Uterus (tissue), 4 donors: ENCODE results near the gene RFPL4A. TPM values are rescaled to one million over a fixed set of nuclear protein-coding genes. Genes with fewer than 3 reads are reported as not detected.

Experiments
- DNase-seq, 2 donors: peaks; one replicate each; pipeline ENCODE4 v3.0.0-alpha.2; 2019 to 2020
- H3K27ac ChIP-seq, 2 donors: fragments of 200-600 bp; sonication (generic); 1 replicate in 1 of 2; 2 replicates in 1 of 2; pipeline ENCODE4 v1.5.1; 2016 to 2018
- H3K27me3 ChIP-seq, 2 donors: fragments of 200-600 bp; sonication (generic); one replicate each; pipeline ENCODE4 v1.5.1; 2018 to 2019; ENCODE audit warnings: control low read depth in 1 of 2
- H3K36me3 ChIP-seq, 2 donors: fragments of 200-600 bp; sonication (generic); one replicate each; pipeline ENCODE4 v1.5.1; 2019; ENCODE audit warnings: control low read depth in 1 of 2
- H3K4me1 ChIP-seq, 2 donors: fragments of 200-600 bp; sonication (generic); one replicate each; pipeline ENCODE4 v1.5.1; 2018 to 2019; ENCODE audit warnings: control low read depth in 1 of 2
- H3K4me3 ChIP-seq, 2 donors: fragments of 200-600 bp; sonication (generic); 1 replicate in 1 of 2; 2 replicates in 1 of 2; pipeline ENCODE4 v1.5.1; 2018 to 2019; ENCODE audit warnings: mild to moderate bottlenecking in 1 of 2
- H3K9me3 ChIP-seq, 2 donors: fragments of 200-600 bp; sonication (generic); one replicate each; pipeline ENCODE4 v1.5.1; 2019; ENCODE audit warnings: control low read depth in 1 of 2
- CTCF ChIP-seq, 4 experiments: fragments of 200-600 bp in 2 of 4; fragments of 450-650 bp in 2 of 4; sonication (generic) in 2 of 4; IDR thresholded peaks; one replicate each; pipeline ENCODE4 v1.5.1; 2016 to 2019; ENCODE audit warnings: antibody characterized with exemption in 4 of 4, mild to moderate bottlenecking in 2 of 4, moderate library complexity in 1 of 4
- POLR2A ChIP-seq, 2 donors: fragments of 450-650 bp; IDR thresholded peaks; one replicate each; pipeline ENCODE4 v1.6.1; 2016; ENCODE audit warnings: antibody characterized with exemption in 2 of 2, mild to moderate bottlenecking in 1 of 2, moderate library complexity in 1 of 2
- intact Hi-C: fragments of 100-400 bp; cut with DNase I; formaldehyde crosslinking; loops from one replicate; pipeline ENCODE4 v1.15.1; 2023; ENCODE audit warnings: low total_unique reads
- total RNA-seq, 4 donors: library from RNA; depleted of rRNA in 3 of 4; stranded (reverse); fragments of >200 nt in 3 of 4; gene quantifications; one replicate each; pipeline versions ENCODE4 v1.1.0 to v1.2.4, GENCODE V29; 2014 to 2023
- donor health status: DM: yes; HTN: yes; CAD: no.

Gene RFPL4A
- total RNA-seq, 4 donors from 2014 or later, result not detected

DNA sequence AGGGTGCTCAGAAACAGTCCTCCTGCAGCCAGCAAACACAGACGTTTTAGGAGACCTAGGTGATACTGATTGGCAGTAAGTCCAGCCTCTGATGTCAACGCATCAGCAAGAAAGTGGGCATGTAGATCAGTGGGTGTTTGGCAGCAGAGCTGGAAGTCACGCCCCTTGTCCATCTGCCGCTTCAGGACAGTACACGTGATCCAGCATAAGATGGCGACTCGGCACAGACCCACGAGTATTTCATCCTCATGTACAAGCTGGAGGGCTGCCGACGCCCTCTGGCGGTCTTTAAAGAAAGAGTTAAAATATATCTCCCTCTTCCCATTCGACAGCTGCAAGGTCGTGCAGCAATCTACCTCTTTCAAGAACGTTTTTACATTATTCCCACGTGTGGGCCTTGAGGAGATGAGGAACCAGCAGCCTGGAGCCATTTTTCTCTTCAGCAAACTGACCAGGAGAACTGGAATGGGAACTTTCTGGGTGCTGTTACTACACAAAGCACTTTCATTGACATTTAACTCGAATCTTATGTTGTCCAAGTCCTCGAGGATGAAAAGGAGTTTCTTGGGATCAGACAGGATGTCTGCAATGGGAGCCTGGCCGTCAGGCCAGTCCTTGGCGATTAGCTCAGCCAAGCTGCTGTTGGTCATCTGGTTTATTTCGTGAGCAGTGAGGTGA, 50.6 kb downstream of the RFPL4A start:
- H3K27ac ChIP-seq, result no peak overlapping the region
- no peaks in the 10 kb centered on the region for H3K4me1 ChIP-seq
- H3K27me3 ChIP-seq, result no peaks in the 10 kb centered on the region
- intact Hi-C loops, result no loop called here
- TF ChIP-seq POLR2A (IDR thresholded peaks at IDR 0.05) (no peak), CTCF (IDR thresholded peaks at IDR 0.05) (peak in 1 of 4 experiments; percentile 2)
- no peaks in the 10 kb centered on the region for H3K9me3 ChIP-seq
- no peak overlapping the region for H3K4me3 ChIP-seq
- no peaks in the 10 kb centered on the region for H3K36me3 ChIP-seq
- no peak for DNase-seq

DNA sequence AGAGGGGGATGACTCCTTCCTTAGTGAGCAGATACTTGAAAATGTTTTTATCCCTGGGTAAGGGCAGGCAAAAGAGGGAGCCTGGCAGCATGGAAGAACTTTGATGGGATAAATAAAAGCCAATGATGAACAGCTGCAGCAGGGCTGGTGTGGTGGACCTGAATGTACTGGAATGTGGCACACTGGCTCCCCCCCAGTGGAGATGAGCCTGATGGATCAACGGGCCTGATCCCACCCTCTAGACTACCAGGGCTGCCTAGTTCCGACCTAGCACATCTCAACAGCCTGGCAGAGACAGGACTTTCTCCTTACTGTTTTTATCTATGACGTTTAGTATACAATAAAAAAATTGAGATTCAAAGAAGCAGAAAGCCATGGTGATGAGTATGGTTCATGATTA, 52.4 kb downstream of the RFPL4A start:
- H3K36me3 ChIP-seq, result no peaks in the 10 kb centered on the region
- no peaks in the 10 kb centered on the region for H3K9me3 ChIP-seq
- no peaks in the 10 kb centered on the region for H3K27me3 ChIP-seq
- no peak overlapping the region for H3K27ac ChIP-seq
- TF ChIP-seq POLR2A (IDR thresholded peaks at IDR 0.05) (no peak), CTCF (IDR thresholded peaks at IDR 0.05) (no peak)
- DNase-seq, result no peak
- no peak overlapping the region for H3K4me3 ChIP-seq
- H3K4me1 ChIP-seq, result no peaks in the 10 kb centered on the region
- intact Hi-C loops, result no loop called here

DNA sequence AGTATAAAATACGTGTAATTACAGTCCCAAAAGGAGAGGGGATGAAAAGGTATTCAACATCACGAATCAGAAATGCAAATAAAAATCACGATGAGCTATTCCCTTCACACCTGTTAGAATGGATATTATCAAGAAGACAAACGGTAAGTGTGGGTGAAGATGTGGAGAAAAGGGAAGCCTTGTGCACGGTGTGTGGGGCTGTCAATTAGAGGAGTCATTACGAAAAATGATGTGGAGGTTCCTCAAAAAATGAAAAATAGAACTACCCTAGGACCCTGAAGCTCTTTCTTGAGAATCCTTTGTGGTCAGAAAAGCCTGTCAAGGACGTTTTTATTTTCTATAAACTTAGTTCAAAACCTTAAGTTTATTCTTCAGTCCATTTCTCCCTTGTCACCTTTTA, 53.6 kb downstream of the RFPL4A start:
- no peak for TF ChIP-seq POLR2A (IDR thresholded peaks at IDR 0.05)
- TF ChIP-seq CTCF (IDR thresholded peaks at IDR 0.05), result no peak
- Histone ChIP-seq H3K27ac (no peak overlapping the region), H3K9me3 (no peaks in the 10 kb centered on the region), H3K4me1 (no peaks in the 10 kb centered on the region), H3K4me3 (no peak overlapping the region), H3K27me3 (no peaks in the 10 kb centered on the region), H3K36me3 (no peaks in the 10 kb centered on the region)
- DNase-seq, result no peak
- intact Hi-C loops, result no loop called here

Other genes with a start within 250 kb of the RFPL4A start
- gene SBK2, start 222.0 kb upstream of the RFPL4A start, total RNA-seq, result not detected
- gene SBK3, start 213.6 kb upstream of the RFPL4A start, total RNA-seq, result under 1 TPM in 2 of 4 donors, not detected in 2; 0.34 to 0.35 TPM
- gene ZNF579, start 178.2 kb upstream of the RFPL4A start, total RNA-seq, result 10 to 100 TPM in 1 of 4 donors, 1 to 10 TPM in 1, not detected in 2; 4.4 to 21.9 TPM
- 10 to 100 TPM in 1 of 4 donors, 1 to 10 TPM in 1, under 1 TPM in 2; 0.26 to 19.3 (median 2.4) TPM for gene FIZ1, start 159.6 kb upstream of the RFPL4A start, total RNA-seq
- gene ZNF524, start 158.8 kb upstream of the RFPL4A start, total RNA-seq, result 10 to 100 TPM in 3 of 4 donors, 1 to 10 TPM in 1; 5.4 to 20.4 (median 14.6) TPM
- gene ZNF865, start 153.4 kb upstream of the RFPL4A start, total RNA-seq, result 10 to 100 TPM in 1 of 4 donors, 1 to 10 TPM in 2, not detected in 1; 2.0 to 24.2 (median 3.2) TPM
- gene ZNF784, start 134.5 kb upstream of the RFPL4A start, total RNA-seq, result 1 to 10 TPM; 4.1 to 9.6 (median 7.4) TPM
- gene ZNF580, start 118.1 kb upstream of the RFPL4A start, total RNA-seq, result 10 to 100 TPM in 3 of 4 donors, 1 to 10 TPM in 1; 4.8 to 69.8 (median 19.1) TPM
- 10 to 100 TPM in 3 of 4 donors, 1 to 10 TPM in 1; 2.8 to 30.3 (median 12.8) TPM for gene ZNF581, start 115.4 kb upstream of the RFPL4A start, total RNA-seq
- gene CCDC106, start 110.9 kb upstream of the RFPL4A start, total RNA-seq, result 10 to 100 TPM in 1 of 4 donors, 1 to 10 TPM in 3; 2.9 to 25.0 (median 6.7) TPM
- 100 to 1,000 TPM in 1 of 4 donors, 10 to 100 TPM in 2, 1 to 10 TPM in 1; 10.0 to 165 (median 58.1) TPM for gene U2AF2, start 104.1 kb upstream of the RFPL4A start, total RNA-seq
- 10 to 100 TPM; 27.9 to 88.4 (median 51.7) TPM for gene EPN1, start 83.9 kb upstream of the RFPL4A start, total RNA-seq
- under 1 TPM in 1 of 4 donors, not detected in 3; 0.28 TPM for gene NLRP9, start 20.7 kb upstream of the RFPL4A start, total RNA-seq
- gene RFPL4AL1, start 10.0 kb downstream of the RFPL4A start, total RNA-seq, result not detected
- under 1 TPM in 1 of 4 donors, not detected in 3; 0.28 TPM for gene NLRP11, start 72.9 kb downstream of the RFPL4A start, total RNA-seq
- gene NLRP4, start 77.4 kb downstream of the RFPL4A start, total RNA-seq, result 1 to 10 TPM in 1 of 4 donors, not detected in 3; 1.5 TPM
- gene NLRP13, start 173.2 kb downstream of the RFPL4A start, total RNA-seq, result not detected
- not detected for gene NLRP8, start 188.7 kb downstream of the RFPL4A start, total RNA-seq
- gene NLRP5, start 227.7 kb downstream of the RFPL4A start, total RNA-seq, result under 1 TPM in 1 of 4 donors, not detected in 3; 0.35 TPM